NCI-H1105 (cell line): ENCODE measurements around the gene MYL6.
A peak's percentile ranks its signal among the peaks of the same experiment; 100 is the strongest.
"Not testable (repeated sequence)": the region's sequence is repeated elsewhere in the genome, so short reads cannot be mapped to it uniquely, and the experiment has no call there.

Experiments
- DNase-seq: peaks from one replicate; lab custom pipeline; 2025; lab: John Stamatoyannopoulos, UW

MYL6 gene

GRCh38 chr12:56156464-56157200 lies 1.5 kb upstream of the MYL6 start:
- not testable (repeated sequence) for DNase-seq

- DNase-seq, result peak; percentile 64
Measured at GRCh38 chr12:56157201-56158028, 744 bp upstream of the MYL6 start.

GRCh38 chr12:56158926-56159461 lies 835 bp downstream of the MYL6 start:
- peak; percentile 25 for DNase-seq

- DNase-seq, result no peak
Measured at GRCh38 chr12:56159482-56160192, 1.5 kb downstream of the MYL6 start.

GRCh38 chr12:56160193-56160763 lies 2.1 kb downstream of the MYL6 start:
- DNase-seq, result no peak

GRCh38 chr12:56160894-56161689 lies 2.9 kb downstream of the MYL6 start:
- DNase-seq, result no peak

- DNase-seq, result no peak
Measured at GRCh38 chr12:56161690-56162351, 3.7 kb downstream of the MYL6 start.

GRCh38 chr12:56162468-56163290 lies 4.5 kb downstream of the MYL6 start:
- DNase-seq, result no peak

GRCh38 chr12:56163533-56164344 lies 5.6 kb downstream of the MYL6 start:
- no peak for DNase-seq

GRCh38 chr12:56164345-56164729 lies 6.2 kb downstream of the MYL6 start:
- DNase-seq, result no peak

- DNase-seq, result no peak
Measured at GRCh38 chr12:56165369-56165768, 7.2 kb downstream of the MYL6 start.

GRCh38 chr12:56169229-56169759 lies 11.1 kb downstream of the MYL6 start:
- no peak for DNase-seq

- no peak for DNase-seq
Measured at GRCh38 chr12:56172839-56173238, 14.7 kb downstream of the MYL6 start.

GRCh38 chr12:56178347-56178746 lies 20.2 kb downstream of the MYL6 start:
- no peak for DNase-seq

GRCh38 chr12:56186957-56187356 lies 28.8 kb downstream of the MYL6 start:
- DNase-seq, result no peak

- DNase-seq, result no peak
Measured at GRCh38 chr12:56188131-56188777, 30.1 kb downstream of the MYL6 start.

GRCh38 chr12:56188778-56189098 lies 30.6 kb downstream of the MYL6 start:
- no peak for DNase-seq
